GM21529 (cell line): ENCODE data around the gene CASP3.
A peak's percentile ranks its signal among the peaks of the same experiment; 100 is the strongest.
"Not testable (repeated sequence)": the region's sequence is repeated elsewhere in the genome, so short reads cannot be mapped to it uniquely, and the experiment has no call there.

Source experiments
- ATAC-seq: cut with Tn5 transposase; IDR thresholded peaks from one replicate; pipeline ENCODE4 v1.9.1; 2021; ENCODE audit not compliant: unreplicated experiment

The CASP3 gene

DNA sequence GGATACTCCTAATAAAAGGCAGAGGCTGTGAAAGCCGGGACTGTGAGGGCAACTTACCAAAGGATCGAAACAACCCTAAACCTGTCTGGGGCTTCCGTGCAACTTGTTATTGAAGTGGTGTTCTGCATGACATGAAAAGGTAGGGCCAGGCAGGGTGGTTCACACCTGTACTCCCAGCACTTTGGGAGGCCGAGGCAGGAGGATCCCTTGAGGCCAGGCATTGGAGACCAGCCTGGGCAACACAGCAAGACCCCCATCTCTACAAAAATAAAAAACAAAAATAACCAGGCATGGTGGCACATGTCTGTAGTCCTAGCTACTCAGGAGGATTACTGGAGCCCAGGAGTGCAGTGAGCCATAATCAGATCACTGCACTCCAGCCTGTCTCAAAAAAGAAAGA is 12.3 kb downstream of the CASP3 start:
- ATAC-seq: no peak

DNA sequence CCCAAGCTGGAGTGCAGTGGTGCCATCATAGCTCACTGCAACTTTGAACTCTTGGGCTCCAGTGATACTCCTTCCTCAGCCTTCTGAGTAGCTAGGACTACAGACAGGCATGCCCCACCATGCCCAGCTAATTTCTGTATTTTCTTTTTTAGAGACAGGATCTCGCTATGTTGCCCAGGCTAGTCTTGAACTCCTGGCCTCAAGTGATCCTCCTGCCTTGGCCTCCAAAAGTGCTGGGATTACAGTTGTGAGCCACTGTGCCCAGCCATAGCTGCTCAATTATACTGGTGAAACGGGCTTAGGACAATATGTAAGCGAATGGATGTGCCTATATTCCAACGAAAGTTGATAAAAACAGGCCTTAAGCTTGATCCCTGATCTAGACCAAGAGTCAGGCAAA is 13.1 kb downstream of the CASP3 start:
- no peak for ATAC-seq

DNA sequence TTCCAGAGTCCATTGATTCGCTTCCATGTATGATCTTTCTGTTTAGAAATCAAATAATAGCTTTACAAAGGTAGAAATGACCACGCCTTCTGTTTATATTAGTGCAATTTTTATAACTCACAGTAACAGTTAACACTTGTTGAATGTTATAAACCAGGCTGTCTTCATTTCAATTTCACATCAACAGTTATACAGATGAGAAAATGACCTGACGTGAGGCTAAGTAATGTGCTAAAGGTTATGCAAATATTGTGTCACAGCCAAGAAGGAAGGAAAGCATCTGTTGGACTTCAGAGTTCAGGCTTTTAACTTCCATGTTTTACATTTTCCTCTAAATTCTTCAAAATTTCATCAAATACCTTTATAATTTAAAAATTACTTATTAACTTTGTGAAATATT is 13.9 kb downstream of the CASP3 start:
- ATAC-seq: no peak

DNA sequence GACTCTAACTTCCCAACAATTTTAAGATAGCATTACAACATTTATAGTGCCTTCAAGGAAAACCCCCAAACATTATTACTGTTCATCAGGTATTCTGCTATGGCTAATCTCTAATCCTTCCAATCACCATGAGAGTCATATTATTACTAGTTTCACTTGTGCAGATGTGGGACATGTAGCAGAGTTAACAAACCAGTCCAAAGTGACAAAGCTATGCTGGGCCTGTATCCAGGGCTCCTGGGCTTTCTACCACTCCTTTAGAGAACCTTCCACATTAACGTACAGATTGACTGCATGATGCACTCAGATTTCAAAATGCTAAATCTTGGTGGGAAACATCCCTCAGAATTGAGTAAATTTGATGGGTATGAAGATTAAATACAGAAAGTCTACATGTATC is 16.4 kb downstream of the CASP3 start:
- ATAC-seq: no peak

DNA sequence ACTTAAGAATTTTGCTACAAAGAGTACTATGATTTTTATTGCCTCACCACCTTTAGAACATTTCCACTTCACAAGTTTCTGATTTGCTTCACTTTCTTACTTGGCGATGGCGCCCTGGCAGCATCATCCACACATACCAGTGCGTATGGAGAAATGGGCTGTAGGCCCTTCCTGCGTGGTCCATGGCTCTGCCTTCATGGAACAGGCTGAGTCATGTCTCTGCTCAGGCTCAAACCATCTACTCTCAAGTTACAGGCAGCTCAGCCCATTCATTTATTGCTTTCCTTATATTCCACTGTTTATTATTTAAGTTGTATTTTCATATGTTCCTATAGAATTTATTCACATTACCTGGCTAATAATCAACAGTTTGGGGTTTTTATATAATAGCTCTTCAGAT is 21.1 kb downstream of the CASP3 start:
- no peak for ATAC-seq

- not testable (repeated sequence) for ATAC-seq
Measured at GRCh38 chr4:184625783-184626596, 23.3 kb downstream of the CASP3 start.

DNA sequence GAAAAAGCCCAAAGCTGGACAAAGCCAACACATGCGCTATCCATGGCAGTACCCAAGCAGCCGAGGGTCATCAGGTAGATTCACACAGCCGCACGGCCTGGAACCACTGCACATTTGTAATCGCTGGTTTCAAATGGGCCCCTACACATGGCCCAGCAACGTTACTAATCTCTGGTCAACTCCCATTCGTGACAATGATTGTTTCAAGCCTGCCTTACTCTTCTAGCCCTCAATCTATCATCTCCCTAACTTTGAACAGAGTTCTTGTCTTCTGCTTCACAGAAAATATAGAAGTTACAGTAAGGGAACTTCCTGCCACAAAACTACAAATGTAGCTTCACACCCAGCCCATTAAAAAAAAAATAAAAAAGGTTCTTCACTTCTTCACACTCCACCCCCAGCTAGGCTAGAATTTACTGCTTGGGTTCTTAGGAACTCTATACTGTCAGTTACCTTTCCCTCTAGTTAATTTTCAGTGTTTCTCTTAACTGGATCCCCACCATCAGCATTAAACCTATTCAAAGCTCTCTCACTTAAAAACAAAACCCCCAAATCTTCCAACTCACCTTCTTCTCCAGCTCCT is 24.2 kb downstream of the CASP3 start:
- ATAC-seq: no peak

- ATAC-seq: not testable (repeated sequence)
Measured at GRCh38 chr4:184624504-184624903, 24.7 kb downstream of the CASP3 start.

GRCh38 chr4:184621518-184621917 is 27.7 kb downstream of the CASP3 start:
- ATAC-seq: no peak

DNA sequence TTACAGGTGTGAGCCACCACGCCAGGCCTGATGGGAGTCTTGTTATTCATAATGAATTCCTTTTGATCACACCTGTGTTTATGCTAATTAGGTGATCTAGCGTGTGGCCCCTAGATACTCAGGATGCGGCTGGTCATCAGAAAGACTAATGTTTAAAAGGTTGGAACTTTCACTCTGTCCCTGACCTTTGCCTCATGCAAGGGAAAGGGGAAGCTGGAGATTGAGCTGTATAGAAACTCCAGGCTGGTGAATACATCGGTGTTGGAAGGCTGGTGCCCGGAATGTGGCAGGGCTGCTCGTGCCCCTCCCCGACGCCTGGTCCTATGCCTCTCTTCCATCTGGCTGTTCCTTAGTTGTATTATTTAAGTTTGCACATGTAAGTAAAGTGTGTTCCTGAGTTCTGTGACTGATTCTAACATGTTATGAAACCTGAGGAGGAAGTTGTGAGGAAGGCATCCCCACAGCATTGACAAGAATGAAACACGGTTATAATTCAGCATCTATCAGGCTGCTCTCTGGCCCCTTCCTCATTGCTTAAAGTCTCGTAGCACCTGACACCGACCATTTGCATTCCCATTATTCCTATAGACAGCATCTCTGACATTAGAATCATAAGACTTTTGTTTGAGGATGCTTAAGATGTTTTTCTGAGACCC is 28.9 kb downstream of the CASP3 start:
- ATAC-seq: no peak

GRCh38 chr4:184617600-184618196 is 31.5 kb downstream of the CASP3 start:
- no peak for ATAC-seq

DNA sequence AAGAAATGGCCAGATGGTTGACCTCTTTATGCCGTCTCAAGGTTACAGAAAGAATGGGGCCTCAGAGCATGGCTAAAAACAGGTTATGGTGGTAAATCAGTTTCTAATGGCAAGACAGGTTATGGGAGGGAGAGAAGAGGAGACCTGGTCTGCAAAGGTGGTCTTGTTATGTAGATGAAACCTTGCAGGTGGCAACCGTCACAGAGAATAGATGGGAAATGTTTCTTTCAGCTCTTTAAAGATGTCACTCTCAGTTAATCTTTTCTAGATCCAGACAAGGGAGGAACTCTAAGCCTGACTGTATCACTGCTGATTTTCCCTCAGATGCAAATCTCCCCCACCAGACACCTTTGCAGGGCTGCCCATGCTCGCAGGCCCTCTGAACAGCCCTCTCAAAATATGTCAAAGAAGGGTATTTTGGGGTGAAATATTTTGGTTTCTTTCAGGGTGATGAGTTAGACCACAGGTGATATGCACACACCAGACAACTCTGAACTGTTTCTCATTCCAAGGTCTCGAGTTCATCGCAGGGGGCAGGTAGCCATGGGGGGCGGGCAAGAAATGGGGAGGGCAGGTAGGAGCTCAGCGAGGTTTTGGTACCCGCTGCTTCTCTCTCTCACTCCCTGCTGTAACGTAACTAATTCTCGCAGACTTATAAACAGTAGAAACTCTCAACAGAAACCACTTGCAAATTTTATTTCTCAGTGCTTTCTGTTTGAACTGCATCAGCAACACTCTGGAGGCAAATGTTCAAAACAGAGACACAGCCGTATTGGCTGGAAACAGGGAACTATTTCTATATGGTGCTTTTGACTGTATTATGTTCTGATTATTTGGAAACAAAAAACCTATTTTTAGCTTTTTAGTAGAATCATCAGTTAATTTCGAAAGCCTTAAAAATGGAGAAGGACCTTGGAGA is 32.4 kb downstream of the CASP3 start:
- peak; percentile 88 for ATAC-seq

DNA sequence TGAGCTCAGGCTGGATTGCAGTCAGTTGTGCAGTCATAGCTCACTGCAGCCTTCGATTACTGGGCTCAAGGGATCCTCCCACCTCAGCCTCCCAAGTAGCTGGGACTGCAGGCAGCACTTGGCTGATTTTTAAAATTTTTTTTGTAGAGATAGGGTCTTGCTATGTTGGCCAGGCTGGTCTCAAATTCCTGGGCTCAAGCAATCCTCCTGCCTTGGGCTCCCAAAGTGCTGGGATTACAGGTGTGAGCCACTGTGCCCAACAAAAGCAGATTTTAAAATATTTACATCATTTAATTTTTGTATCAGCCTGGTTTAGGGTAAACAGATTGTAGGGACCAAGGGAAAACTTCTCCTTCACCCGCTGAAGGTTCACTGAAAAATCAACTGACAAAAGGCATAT is 33.1 kb downstream of the CASP3 start:
- not testable (repeated sequence) for ATAC-seq

GRCh38 chr4:184614509-184614908 is 34.7 kb downstream of the CASP3 start:
- ATAC-seq: no peak

DNA sequence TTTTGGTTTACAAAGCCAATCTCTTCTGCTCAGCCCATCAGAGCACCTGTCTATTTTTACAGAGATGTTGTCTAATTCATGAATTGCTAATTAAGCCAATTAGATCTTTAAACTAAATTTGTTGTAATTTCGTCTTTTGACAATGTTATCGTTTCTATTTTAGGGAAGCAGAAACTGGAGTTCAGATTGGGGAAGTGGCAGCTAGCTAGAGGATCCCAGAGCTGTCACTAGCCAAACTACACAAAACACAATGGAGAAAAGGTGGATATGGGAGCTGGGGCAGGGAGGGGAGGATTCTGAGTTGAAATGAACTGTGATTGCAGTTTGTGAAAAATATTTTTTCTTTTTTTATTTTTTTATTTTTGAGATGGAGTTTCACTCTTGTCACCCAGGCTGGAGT is 35.8 kb downstream of the CASP3 start:
- no peak for ATAC-seq

GRCh38 chr4:184612074-184612473 is 37.2 kb downstream of the CASP3 start:
- no peak for ATAC-seq

DNA sequence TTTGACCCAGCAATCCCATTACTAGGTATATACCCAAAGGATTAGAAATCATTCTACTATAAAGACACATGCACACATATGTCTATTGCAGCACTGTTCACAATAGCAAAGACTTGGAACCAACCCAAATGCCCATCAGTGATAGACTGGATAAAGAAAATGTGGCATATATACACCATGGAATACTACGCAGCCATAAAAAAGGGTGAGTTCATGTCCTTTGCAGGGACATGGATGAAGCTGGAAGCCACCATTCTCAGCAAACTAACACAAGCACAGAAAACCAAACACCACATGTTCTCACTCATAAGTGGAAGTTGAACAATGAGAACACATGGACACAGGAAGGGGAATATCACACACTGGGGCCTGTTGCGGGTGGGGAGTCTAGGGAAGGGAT is 41.8 kb downstream of the CASP3 start:
- not testable (repeated sequence) for ATAC-seq

- not testable (repeated sequence) for ATAC-seq
Measured at GRCh38 chr4:184602857-184603256, 46.4 kb downstream of the CASP3 start.

- not testable (repeated sequence) for ATAC-seq
Measured at GRCh38 chr4:184600982-184601381, 48.3 kb downstream of the CASP3 start.

DNA sequence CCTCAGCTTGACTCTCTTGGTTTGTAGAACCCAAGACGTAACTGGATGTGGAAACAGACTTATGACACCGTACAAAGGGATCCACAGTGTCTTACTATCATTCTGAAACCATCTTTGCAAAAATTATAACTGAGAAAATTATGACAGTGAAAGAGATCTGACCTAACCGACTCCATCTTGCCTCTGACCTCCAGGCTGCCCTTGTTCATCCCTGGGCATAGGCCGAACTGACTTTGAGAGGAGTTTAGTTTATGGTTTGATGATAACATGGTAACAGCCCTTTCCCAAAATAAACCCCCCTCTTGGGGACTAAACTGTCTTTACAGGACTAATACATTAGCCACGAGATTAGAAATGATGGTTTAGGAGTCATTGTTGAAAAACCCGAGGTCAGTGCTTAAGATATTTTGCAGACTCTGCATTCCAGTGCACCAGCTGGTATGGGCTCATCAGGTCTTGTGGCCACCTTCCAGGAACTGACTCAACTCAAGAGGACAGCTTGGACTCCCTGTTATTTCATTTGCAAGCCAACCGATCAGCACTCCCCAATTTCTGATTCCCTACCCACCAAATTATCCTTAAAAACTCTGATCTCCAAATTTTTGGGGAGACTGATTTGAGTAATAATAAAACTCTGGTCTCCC is 49.6 kb downstream of the CASP3 start:
- ATAC-seq: no peak
